K562 (cell line): ENCODE data around the gene UCKL1. TPM values are rescaled to one million over a fixed set of nuclear protein-coding genes. Genes with fewer than 3 reads are reported as not detected.

ENCODE experiments used
- CREBBP ChIP-seq: IDR thresholded peaks from one replicate; pipeline ENCODE4 v1.6.1; 2012; ENCODE audit warnings: low read depth, mild to moderate bottlenecking, control low read depth, inconsistent platforms, low read length
- GTF2E2 ChIP-seq: fragments of 200-800 bp; sonication (Bioruptor generic); IDR thresholded peaks from 2 replicates; pipeline ENCODE4 v1.6.1; 2016; ENCODE audit warnings: missing genetic modification characterization, missing compliant biosample characterization
- HNRNPL ChIP-seq: fragments of 200-400 bp; formaldehyde crosslinking; IDR thresholded peaks from 2 replicates; pipeline ENCODE4 v1.6.1; 2017; ENCODE audit warnings: low read depth, mild to moderate bottlenecking, low read length
- MED1 ChIP-seq: sonication (generic); formaldehyde crosslinking; IDR thresholded peaks from 2 replicates; pipeline ENCODE4 v1.8.1; 2023; ENCODE audit warnings: missing genetic modification reagents, borderline replicate concordance
- NCOA1 ChIP-seq: fragments of 450-650 bp; IDR thresholded peaks from 2 replicates; pipeline ENCODE4 v1.6.1; 2016; ENCODE audit warnings: low read depth
- NUFIP1 ChIP-seq: fragments of 450-650 bp; IDR thresholded peaks from 2 replicates; pipeline ENCODE4 v1.6.1; 2018; ENCODE audit not compliant: partially characterized antibody
- PML ChIP-seq: IDR thresholded peaks from 2 replicates; pipeline ENCODE4 v1.6.1; 2012; ENCODE audit warnings: low read length, inconsistent platforms
- RBM22 ChIP-seq: fragments of 200-400 bp; formaldehyde crosslinking; IDR thresholded peaks from 2 replicates; pipeline ENCODE4 v1.6.1; 2018; ENCODE audit warnings: low read length, low read depth; ENCODE audit not compliant: poor library complexity, severe bottlenecking
- STAT5B ChIP-seq: fragments of 250-450 bp; sonication (Bioruptor Pico); IDR thresholded peaks from 2 replicates; pipeline ENCODE4 v1.8.0; 2021; ENCODE audit warnings: mild to moderate bottlenecking, inconsistent platforms
- U2AF1 ChIP-seq: fragments of 200-400 bp; formaldehyde crosslinking; optimal IDR thresholded peaks from 2 replicates; pipeline ENCODE3; 2017; ENCODE audit warnings: mild to moderate bottlenecking, low read depth, low read length, moderate library complexity
- XRCC5 ChIP-seq: fragments of 200-400 bp; formaldehyde crosslinking; IDR thresholded peaks from 2 replicates; pipeline ENCODE4 v1.6.1; 2017; ENCODE audit warnings: low read depth, mild to moderate bottlenecking, low read length
- YY1 ChIP-seq, 3 experiments: IDR thresholded peaks; 2 replicates each; pipeline ENCODE4 v1.6.1; 2011; ENCODE audit warnings: low read length in 2 of 3, mild to moderate bottlenecking in 2 of 3, moderate library complexity in 2 of 3, borderline replicate concordance in 1 of 3, control low read depth in 1 of 3, low read depth in 1 of 3; ENCODE audit not compliant: insufficient read depth in 3 of 3, insufficient replicate concordance in 2 of 3, control insufficient read depth in 1 of 3, insufficient read length in 1 of 3; ENCODE audit errors: extremely low read depth in 1 of 3
- ZFP36 ChIP-seq: fragments of 150-350 bp; IDR thresholded peaks from 2 replicates; pipeline ENCODE4 v1.6.1; 2018; ENCODE audit warnings: low read length, low read depth; ENCODE audit not compliant: partially characterized antibody
- ZNF232 ChIP-seq: sonication (generic); formaldehyde crosslinking; IDR thresholded peaks from 2 replicates; pipeline ENCODE4 v1.8.0; 2022; ENCODE audit warnings: mild to moderate bottlenecking, missing genetic modification reagents
- ZNF3 ChIP-seq: fragments of 250-450 bp; sonication (Bioruptor Pico); IDR thresholded peaks from 2 replicates; pipeline ENCODE4 v1.5.0; 2021; ENCODE audit warnings: mild to moderate bottlenecking, moderate library complexity
- ZNF408 ChIP-seq: fragments of 250-450 bp; sonication (Bioruptor Pico); IDR thresholded peaks from 2 replicates; pipeline ENCODE4 v1.4.0; 2020; ENCODE audit warnings: low read depth, mild to moderate bottlenecking, moderate library complexity
- ZNF695 ChIP-seq: fragments of 450-650 bp; formaldehyde crosslinking; IDR thresholded peaks from 2 replicates; pipeline ENCODE4 v1.4.0; 2020; ENCODE audit warnings: mild to moderate bottlenecking, moderate library complexity
- ZNF717 ChIP-seq: fragments of 250-450 bp; sonication (Bioruptor Pico); IDR thresholded peaks from 2 replicates; pipeline ENCODE4 v1.5.0; 2021
- polyA plus RNA-seq, 8 experiments: library from polyadenylated mRNA; depleted of rRNA in 4 of 8; stranded (reverse) in 5 of 8; unstranded in 3 of 8; fragments of >200 nt; fragmentation: Nextera tagmentation in 2 of 8; fragmentation: Illumina TruSeq in 1 of 8; extraction: Ambion mirVana in 2 of 8; extraction: Trizol in 1 of 8; gene quantifications; 2 replicates each; pipeline versions ENCODE4 v1.2.1 to v1.2.3, GENCODE V29; 2011 to 2014; ENCODE audit warnings: inconsistent platforms in 1 of 8, missing spikeins in 1 of 8
- total RNA-seq, 7 experiments: library from RNA; depleted of rRNA in 6 of 7; stranded (reverse); fragments of >200 nt in 6 of 7; fragmentation: Illumina TruSeq in 2 of 7; extraction: Trizol in 2 of 7; gene quantifications; 2 replicates each; pipeline versions ENCODE4 v1.2.1 to v1.2.3, GENCODE V29; 2011 to 2021; ENCODE audit warnings: low replicate concordance in 1 of 7
- TF ChIP-seq, protein P1 (sequence below): fragments of 450-650 bp; formaldehyde crosslinking; IDR thresholded peaks from 2 replicates; pipeline ENCODE4 v1.4.0; 2020; ENCODE audit warnings: mild to moderate bottlenecking, moderate library complexity
- TF ChIP-seq, protein P2 (sequence below): fragments of 450-650 bp; IDR thresholded peaks from 2 replicates; pipeline ENCODE4 v1.6.1; 2017; ENCODE audit warnings: antibody characterized with exemption, mild to moderate bottlenecking
- TF ChIP-seq, protein P3 (sequence below): fragments of 250-450 bp; sonication (Bioruptor Pico); IDR thresholded peaks from 2 replicates; pipeline ENCODE4 v1.5.0; 2020; ENCODE audit warnings: mild to moderate bottlenecking

UCKL1 gene
- total and polyA plus RNA-seq, 9 of the 15 experiments (the other 6 are each of a cell fraction or from before 2014, with no cell fraction given): 3.1 to 52.8 (median 24.2) TPM

DNA sequence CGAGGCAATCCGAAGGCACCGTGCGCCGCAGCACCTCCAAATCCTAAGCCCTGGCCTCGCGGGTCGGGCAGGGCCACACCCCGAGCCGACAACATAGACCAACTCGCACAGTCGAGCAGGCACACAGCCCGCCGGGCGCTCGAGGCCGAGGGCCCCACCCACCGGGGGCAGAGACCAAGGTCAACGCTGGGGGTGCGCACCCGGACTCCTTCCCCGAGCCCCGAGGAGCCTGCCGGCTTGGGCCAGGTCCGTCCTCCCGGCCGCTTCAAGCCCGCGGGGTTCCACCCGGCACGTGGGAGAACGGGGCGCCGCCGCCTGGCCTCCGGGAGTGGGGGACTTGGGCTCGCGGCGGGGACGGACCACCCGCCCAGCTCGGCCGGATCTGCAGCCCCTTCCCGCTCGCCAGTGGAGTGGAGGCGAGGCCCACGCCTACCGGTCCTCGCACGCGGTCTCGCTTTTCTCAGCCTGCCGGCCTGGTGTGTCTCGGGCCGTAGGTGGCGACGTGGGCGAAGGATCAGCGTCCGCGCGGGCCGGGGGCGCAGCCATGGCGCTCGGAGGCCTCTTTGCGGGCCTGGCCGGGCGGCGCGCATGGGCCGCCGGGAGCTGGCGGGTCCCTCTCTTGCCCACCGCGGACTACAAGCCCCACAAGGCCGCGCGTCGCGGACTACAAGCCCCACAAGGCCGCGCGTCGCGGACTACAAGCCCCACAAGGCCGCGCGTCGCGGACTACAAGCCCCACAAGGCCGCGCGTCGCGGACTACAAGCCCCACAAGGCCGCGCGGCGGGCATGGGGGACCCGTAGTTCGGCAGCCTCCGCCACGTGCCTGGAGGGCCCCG lies at the start of gene UCKL1 (continued):
- TF ChIP-seq, protein P1, sequence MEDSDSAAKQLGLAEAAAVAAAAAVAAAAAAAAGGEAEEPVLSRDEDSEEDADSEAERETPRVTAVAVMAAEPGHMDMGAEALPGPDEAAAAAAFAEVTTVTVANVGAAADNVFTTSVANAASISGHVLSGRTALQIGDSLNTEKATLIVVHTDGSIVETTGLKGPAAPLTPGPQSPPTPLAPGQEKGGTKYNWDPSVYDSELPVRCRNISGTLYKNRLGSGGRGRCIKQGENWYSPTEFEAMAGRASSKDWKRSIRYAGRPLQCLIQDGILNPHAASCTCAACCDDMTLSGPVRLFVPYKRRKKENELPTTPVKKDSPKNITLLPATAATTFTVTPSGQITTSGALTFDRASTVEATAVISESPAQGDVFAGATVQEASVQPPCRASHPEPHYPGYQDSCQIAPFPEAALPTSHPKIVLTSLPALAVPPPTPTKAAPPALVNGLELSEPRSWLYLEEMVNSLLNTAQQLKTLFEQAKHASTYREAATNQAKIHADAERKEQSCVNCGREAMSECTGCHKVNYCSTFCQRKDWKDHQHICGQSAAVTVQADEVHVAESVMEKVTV (CRISPR knock-in tag): no peak
- TF ChIP-seq PML (0 out of 2 replicates have a peak, but pooled peaks have one; percentile 48), HNRNPL (peak; percentile 77), YY1 (IDR thresholded peaks at IDR 0.05; ENCODE audit: borderline replicate concordance in 1 of 3, control insufficient read depth in 1 of 3, extremely low read depth in 1 of 3, insufficient read depth in 3 of 3, insufficient read length in 1 of 3, insufficient replicate concordance in 2 of 3, low read depth in 1 of 3, low read length in 2 of 3) (peak; percentile 53 to 90 (median 83)), NCOA1 (no peak), CREBBP (no peak), ZNF232 (CRISPR knock-in tag) (0 out of 2 replicates have a peak, but pooled peaks have one; percentile 45), XRCC5 (peak; percentile 9; the same call in 1 of the 2 replicates), ZNF717 (CRISPR knock-in tag) (no peak), ZNF3 (CRISPR knock-in tag) (no peak), U2AF1 (peak; percentile 34), STAT5B (CRISPR knock-in tag) (no peak), GTF2E2 (tag) (peak; percentile 72; the same call in 1 of the 2 replicates), NUFIP1 (no peak), MED1 (no peak), RBM22 (peak; percentile 83), ZFP36 (no peak), ZNF408 (CRISPR knock-in tag) (no peak), ZNF695 (CRISPR knock-in tag) (no peak)
- TF ChIP-seq, protein P2, sequence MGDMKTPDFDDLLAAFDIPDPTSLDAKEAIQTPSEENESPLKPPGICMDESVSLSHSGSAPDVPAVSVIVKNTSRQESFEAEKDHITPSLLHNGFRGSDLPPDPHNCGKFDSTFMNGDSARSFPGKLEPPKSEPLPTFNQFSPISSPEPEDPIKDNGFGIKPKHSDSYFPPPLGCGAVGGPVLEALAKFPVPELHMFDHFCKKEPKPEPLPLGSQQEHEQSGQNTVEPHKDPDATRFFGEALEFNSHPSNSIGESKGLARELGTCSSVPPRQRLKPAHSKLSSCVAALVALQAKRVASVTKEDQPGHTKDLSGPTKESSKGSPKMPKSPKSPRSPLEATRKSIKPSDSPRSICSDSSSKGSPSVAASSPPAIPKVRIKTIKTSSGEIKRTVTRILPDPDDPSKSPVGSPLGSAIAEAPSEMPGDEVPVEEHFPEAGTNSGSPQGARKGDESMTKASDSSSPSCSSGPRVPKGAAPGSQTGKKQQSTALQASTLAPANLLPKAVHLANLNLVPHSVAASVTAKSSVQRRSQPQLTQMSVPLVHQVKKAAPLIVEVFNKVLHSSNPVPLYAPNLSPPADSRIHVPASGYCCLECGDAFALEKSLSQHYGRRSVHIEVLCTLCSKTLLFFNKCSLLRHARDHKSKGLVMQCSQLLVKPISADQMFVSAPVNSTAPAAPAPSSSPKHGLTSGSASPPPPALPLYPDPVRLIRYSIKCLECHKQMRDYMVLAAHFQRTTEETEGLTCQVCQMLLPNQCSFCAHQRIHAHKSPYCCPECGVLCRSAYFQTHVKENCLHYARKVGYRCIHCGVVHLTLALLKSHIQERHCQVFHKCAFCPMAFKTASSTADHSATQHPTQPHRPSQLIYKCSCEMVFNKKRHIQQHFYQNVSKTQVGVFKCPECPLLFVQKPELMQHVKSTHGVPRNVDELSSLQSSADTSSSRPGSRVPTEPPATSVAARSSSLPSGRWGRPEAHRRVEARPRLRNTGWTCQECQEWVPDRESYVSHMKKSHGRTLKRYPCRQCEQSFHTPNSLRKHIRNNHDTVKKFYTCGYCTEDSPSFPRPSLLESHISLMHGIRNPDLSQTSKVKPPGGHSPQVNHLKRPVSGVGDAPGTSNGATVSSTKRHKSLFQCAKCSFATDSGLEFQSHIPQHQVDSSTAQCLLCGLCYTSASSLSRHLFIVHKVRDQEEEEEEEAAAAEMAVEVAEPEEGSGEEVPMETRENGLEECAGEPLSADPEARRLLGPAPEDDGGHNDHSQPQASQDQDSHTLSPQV: peak; percentile 74
- TF ChIP-seq, protein P3, sequence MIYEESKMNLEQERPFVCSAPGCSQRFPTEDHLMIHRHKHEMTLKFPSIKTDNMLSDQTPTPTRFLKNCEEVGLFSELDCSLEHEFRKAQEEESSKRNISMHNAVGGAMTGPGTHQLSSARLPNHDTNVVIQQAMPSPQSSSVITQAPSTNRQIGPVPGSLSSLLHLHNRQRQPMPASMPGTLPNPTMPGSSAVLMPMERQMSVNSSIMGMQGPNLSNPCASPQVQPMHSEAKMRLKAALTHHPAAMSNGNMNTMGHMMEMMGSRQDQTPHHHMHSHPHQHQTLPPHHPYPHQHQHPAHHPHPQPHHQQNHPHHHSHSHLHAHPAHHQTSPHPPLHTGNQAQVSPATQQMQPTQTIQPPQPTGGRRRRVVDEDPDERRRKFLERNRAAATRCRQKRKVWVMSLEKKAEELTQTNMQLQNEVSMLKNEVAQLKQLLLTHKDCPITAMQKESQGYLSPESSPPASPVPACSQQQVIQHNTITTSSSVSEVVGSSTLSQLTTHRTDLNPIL: no peak
